Erythroblast (primary cell): ENCODE measurements around the gene ITPR1.

Experiments used
- GATA1 ChIP-seq: IDR thresholded peaks from 2 replicates; pipeline ENCODE4 v1.6.1; 2011; ENCODE audit warnings: low read depth, mild to moderate bottlenecking, control low read depth, low read length, moderate library complexity
- POLR2A ChIP-seq: IDR thresholded peaks from 2 replicates; pipeline ENCODE4 v1.6.1; 2011; ENCODE audit warnings: mild to moderate bottlenecking, low read length

GRCh38 chr3:4687596-4687995, 194.4 kb downstream of the ITPR1 start:
- TF ChIP-seq POLR2A, result no peak
- no peak for TF ChIP-seq GATA1
